Subcutaneous abdominal adipose tissue (tissue), 5 donors: Measurements from ENCODE around the gene MAP1LC3A.

Source experiments
- H3K27ac ChIP-seq: one replicate; pipeline ENCODE4 v1.7.0; 2013; ENCODE audit warnings: low read depth, mild to moderate bottlenecking, inconsistent platforms, low read length, moderate library complexity
- H3K27me3 ChIP-seq, 5 donors: one replicate each; pipeline ENCODE4 v1.7.0; 2013; ENCODE audit warnings: low read length in 5 of 5, inconsistent platforms in 1 of 5; ENCODE audit not compliant: control insufficient read depth in 5 of 5, insufficient read depth in 4 of 5
- H3K36me3 ChIP-seq, 5 donors: one replicate each; pipeline ENCODE4 v1.7.0; 2013; ENCODE audit warnings: low read length in 5 of 5; ENCODE audit not compliant: control insufficient read depth in 5 of 5, insufficient read depth in 5 of 5
- H3K4me1 ChIP-seq, 5 donors: one replicate each; pipeline ENCODE4 v1.7.0; 2013; ENCODE audit warnings: low read length in 5 of 5, mild to moderate bottlenecking in 3 of 5, moderate library complexity in 1 of 5; ENCODE audit not compliant: control insufficient read depth in 5 of 5, insufficient read depth in 5 of 5
- H3K4me3 ChIP-seq, 5 donors: one replicate each; pipeline ENCODE4 v1.7.0; 2013; ENCODE audit warnings: low read length in 5 of 5, low read depth in 1 of 5
- H3K9ac ChIP-seq, 5 donors: one replicate each; pipeline ENCODE4 v1.7.0; 2013; ENCODE audit warnings: low read length in 5 of 5, mild to moderate bottlenecking in 4 of 5, moderate library complexity in 3 of 5
- H3K9me3 ChIP-seq, 5 donors: one replicate each; pipeline ENCODE4 v1.7.0; 2013; ENCODE audit warnings: low read length in 5 of 5; ENCODE audit not compliant: control insufficient read depth in 5 of 5
- donor health status: healthy.
- donor health status: healthy.
- donor health status: healthy.
- donor health status: healthy.
- donor health status: healthy.

The MAP1LC3A gene

DNA sequence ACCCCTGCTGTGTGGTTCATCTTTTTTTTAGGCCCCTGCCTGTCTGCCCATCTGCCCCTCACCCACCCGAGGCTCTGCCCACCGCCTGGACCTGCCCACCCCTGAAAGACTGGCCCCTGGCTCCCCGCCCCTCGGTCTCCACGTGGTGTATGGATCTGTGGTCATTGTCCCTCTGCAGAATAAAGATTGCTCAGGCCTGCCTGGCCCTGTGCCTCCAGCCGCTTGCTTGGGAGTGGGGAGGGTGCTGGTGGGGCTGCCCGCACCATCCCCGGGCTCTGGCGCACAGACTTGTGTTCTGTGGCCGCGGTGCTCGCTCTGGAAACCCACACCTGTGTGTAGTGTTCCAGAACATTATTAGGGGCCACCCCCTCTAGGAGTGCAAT is 1.6 kb downstream of the MAP1LC3A start:
- no peaks in the 10 kb centered on the region for H3K27me3 ChIP-seq
- peaks cover 0 to 5% (median 4%) of the 10 kb centered on the region in 5 donors for H3K36me3 ChIP-seq
- H3K27ac ChIP-seq, result no peak overlapping the region
- no peak overlapping the region for H3K9ac ChIP-seq
- H3K4me3 ChIP-seq, result no peak overlapping the region
- no peaks in the 10 kb centered on the region for H3K9me3 ChIP-seq
- H3K4me1 ChIP-seq, result peaks cover 0 to 26% (median 15%) of the 10 kb centered on the region in 5 donors

GRCh38 chr20:34560614-34561013 is 2.1 kb downstream of the MAP1LC3A start:
- Histone ChIP-seq H3K27ac (no peak overlapping the region), H3K4me3 (no peak overlapping the region), H3K36me3 (peaks cover 0 to 5% (median 4%) of the 10 kb centered on the region in 5 donors), H3K4me1 (peaks cover 0 to 26% (median 15%) of the 10 kb centered on the region in 5 donors), H3K9ac (no peak overlapping the region), H3K27me3 (no peaks in the 10 kb centered on the region), H3K9me3 (no peaks in the 10 kb centered on the region)

GRCh38 chr20:34561661-34562060 is 3.1 kb downstream of the MAP1LC3A start:
- H3K4me1 ChIP-seq, result peaks cover 0 to 26% (median 15%) of the 10 kb centered on the region in 5 donors
- H3K9me3 ChIP-seq, result no peaks in the 10 kb centered on the region
- H3K27me3 ChIP-seq, result no peaks in the 10 kb centered on the region
- peaks cover 0 to 6% (median 4%) of the 10 kb centered on the region in 5 donors for H3K36me3 ChIP-seq
- H3K27ac ChIP-seq, result no peak overlapping the region
- no peak overlapping the region for H3K4me3 ChIP-seq
- H3K9ac ChIP-seq, result no peak overlapping the region

DNA sequence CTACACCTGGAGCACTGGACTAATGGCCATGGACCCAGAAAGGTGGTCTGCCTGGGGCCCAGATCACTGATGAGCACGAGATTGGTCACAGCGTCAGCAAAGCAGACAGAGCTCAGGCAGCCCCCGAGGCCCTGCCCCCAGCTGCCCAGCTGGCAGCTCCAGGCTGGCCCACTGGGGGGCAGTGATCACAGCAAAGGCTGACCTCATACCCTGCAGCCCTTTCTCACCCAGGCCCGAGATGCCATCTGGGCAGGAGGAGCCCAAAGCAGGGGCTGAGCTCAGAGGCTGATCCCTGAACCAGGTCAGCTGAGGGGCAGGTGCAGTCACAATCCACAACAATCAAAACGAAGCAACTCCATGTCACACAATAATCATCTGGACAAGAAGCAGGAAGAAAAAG is 4.1 kb downstream of the MAP1LC3A start:
- H3K4me1 ChIP-seq, result peaks cover 0 to 24% (median 15%) of the 10 kb centered on the region in 5 donors
- no peak overlapping the region for H3K9ac ChIP-seq
- H3K9me3 ChIP-seq, result no peaks in the 10 kb centered on the region
- H3K27ac ChIP-seq, result no peak overlapping the region
- H3K36me3 ChIP-seq, result peaks cover 0 to 11% (median 8%) of the 10 kb centered on the region in 5 donors
- H3K27me3 ChIP-seq, result no peaks in the 10 kb centered on the region
- no peak overlapping the region for H3K4me3 ChIP-seq

GRCh38 chr20:34564833-34565232 is 6.3 kb downstream of the MAP1LC3A start:
- H3K4me3 ChIP-seq, result no peak overlapping the region
- peaks cover 0 to 18% (median 8%) of the 10 kb centered on the region in 5 donors for H3K36me3 ChIP-seq
- no peaks in the 10 kb centered on the region for H3K9me3 ChIP-seq
- no peaks in the 10 kb centered on the region for H3K27me3 ChIP-seq
- H3K9ac ChIP-seq, result no peak overlapping the region
- no peak overlapping the region for H3K27ac ChIP-seq
- peaks cover 0 to 7% (median 5%) of the 10 kb centered on the region in 5 donors for H3K4me1 ChIP-seq

DNA sequence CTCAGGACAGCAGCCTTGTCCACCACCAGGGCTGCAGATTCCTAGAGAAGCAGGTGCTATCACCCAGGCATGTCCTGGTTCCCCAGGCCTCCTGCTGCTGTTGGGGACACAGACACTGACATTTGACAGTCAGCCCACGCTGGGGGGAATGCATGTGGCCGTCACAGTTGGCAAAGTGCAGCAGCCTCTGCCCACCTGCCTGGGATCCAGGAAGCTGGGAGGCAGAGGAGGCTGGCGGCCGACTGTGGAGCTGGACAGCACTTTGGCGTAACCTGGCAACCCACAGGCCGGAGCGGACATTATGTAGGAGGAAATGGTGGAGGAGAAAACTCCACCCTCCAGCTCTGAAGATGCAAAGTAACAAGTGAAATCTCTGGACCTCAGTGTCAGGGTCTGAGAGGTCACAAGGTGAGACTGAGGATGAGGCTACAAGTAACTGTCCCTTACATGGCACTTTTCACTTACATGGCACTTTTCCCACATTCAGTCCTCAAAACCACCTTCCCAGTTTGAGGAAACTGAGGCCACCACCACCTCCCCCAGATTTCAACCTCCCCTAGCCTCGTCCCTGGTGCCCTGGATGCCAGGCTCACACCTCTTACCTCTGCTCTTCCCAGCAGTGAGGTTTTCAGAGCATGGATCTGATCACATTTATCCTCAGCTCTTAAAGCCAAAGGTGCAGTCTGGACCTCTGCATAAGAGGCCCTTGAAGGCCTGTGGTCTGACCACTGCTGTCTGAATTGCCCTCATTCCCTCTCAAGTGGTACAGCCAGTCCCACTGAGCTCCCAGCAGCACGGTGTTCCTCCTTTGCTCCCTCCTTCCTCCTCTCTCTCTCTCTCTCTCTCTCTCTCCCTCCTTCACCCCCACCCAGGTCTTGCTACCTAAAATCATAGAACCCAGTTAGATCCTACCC is 8.7 kb downstream of the MAP1LC3A start:
- Histone ChIP-seq H3K36me3 (peaks cover 0 to 26% (median 10%) of the 10 kb centered on the region in 5 donors), H3K27ac (no peak overlapping the region)

GRCh38 chr20:34567892-34568865 is 9.7 kb downstream of the MAP1LC3A start:
- Histone ChIP-seq H3K27me3 (no peaks in the 10 kb centered on the region), H3K36me3 (peaks cover 0 to 28% (median 12%) of the 10 kb centered on the region in 5 donors), H3K27ac (no peak overlapping the region), H3K9me3 (no peaks in the 10 kb centered on the region), H3K9ac (no peak overlapping the region), H3K4me1 (peaks cover 0 to 7% (median 5%) of the 10 kb centered on the region in 5 donors), H3K4me3 (no peak overlapping the region)

More for the DNA sequence above, 8.7 kb downstream of the MAP1LC3A start:
- Histone ChIP-seq H3K4me1 (peaks cover 0 to 7% (median 5%) of the 10 kb centered on the region in 5 donors), H3K9ac (no peak overlapping the region), H3K9me3 (no peaks in the 10 kb centered on the region), H3K4me3 (no peak overlapping the region), H3K27me3 (no peaks in the 10 kb centered on the region)

DNA sequence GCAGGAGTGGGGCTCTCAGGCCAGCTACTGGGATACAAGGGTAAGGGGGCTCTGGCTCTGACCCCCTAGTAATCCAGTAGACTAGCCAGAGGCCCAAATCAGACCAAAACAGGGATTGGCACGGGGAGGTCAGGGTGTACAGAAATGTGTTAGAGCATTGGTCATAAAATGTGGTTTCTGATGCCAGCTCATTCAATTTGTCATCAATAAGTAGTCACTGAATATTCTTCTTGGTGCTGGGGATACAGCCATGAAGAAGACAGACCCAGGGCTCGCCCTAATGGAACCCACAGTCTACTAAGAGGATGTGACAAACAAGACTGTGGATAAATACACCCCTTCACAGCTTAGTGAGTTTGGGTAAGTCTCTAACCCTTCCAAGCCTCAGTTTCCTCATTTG is 11.1 kb downstream of the MAP1LC3A start:
- no peak overlapping the region for H3K4me3 ChIP-seq
- no peaks in the 10 kb centered on the region for H3K27me3 ChIP-seq
- H3K9me3 ChIP-seq, result no peaks in the 10 kb centered on the region
- H3K9ac ChIP-seq, result no peak overlapping the region
- peaks cover 0 to 6% (median 4%) of the 10 kb centered on the region in 5 donors for H3K4me1 ChIP-seq
- peaks cover 0 to 40% (median 20%) of the 10 kb centered on the region in 5 donors for H3K36me3 ChIP-seq
- no peak overlapping the region for H3K27ac ChIP-seq

GRCh38 chr20:34570859-34571306 is 12.4 kb downstream of the MAP1LC3A start:
- H3K4me3 ChIP-seq, result no peak overlapping the region
- no peaks in the 10 kb centered on the region for H3K9me3 ChIP-seq
- no peaks in the 10 kb centered on the region for H3K4me1 ChIP-seq
- H3K27me3 ChIP-seq, result no peaks in the 10 kb centered on the region
- no peak overlapping the region for H3K9ac ChIP-seq
- no peak overlapping the region for H3K27ac ChIP-seq
- H3K36me3 ChIP-seq, result peaks cover 0 to 44% (median 22%) of the 10 kb centered on the region in 5 donors
